Fibroblast of lung (primary cell): ENCODE results near the gene EPHB3. TPM values are rescaled to one million over a fixed set of nuclear protein-coding genes. Genes with fewer than 3 reads are reported as not detected.

Experiments
- DNase-seq, 2 donors: peaks; one replicate each; pipeline versions ENCODE4 v3.0.0 to v3.0.0-alpha.2; 2010; ENCODE audit warnings: low read depth in 2 of 2
- H2AFZ ChIP-seq: 2 replicates; pipeline ENCODE4 v1.5.1; 2012; ENCODE audit warnings: low read length, control low read depth, inconsistent platforms
- H3K27ac ChIP-seq: 2 replicates; pipeline ENCODE4 v1.5.1; 2011; ENCODE audit warnings: low read length, control low read depth; ENCODE audit not compliant: insufficient read depth
- H3K27me3 ChIP-seq: 2 replicates; pipeline ENCODE4 v1.5.1; 2011; ENCODE audit warnings: mild to moderate bottlenecking, low read length; ENCODE audit not compliant: control insufficient read depth, insufficient read depth
- H3K36me3 ChIP-seq: 2 replicates; pipeline ENCODE4 v1.5.1; 2011; ENCODE audit warnings: low read length; ENCODE audit not compliant: control insufficient read depth, insufficient read depth
- H3K4me1 ChIP-seq: 2 replicates; pipeline ENCODE4 v1.5.1; 2011; ENCODE audit warnings: low read length; ENCODE audit not compliant: control insufficient read depth, insufficient read depth; ENCODE audit errors: extremely low read depth
- H3K4me2 ChIP-seq: 2 replicates; pipeline ENCODE4 v1.5.1; 2011; ENCODE audit warnings: low read length, control low read depth; ENCODE audit not compliant: insufficient read depth; ENCODE audit errors: extremely low read depth
- H3K4me3 ChIP-seq, 4 experiments: fragments of 200-600 bp in 1 of 4; sonication (generic) in 1 of 4; replicated peaks in 1 of 4; 2 replicates each; pipeline ENCODE4 v1.5.1; 2011 to 2016; ENCODE audit warnings: low read length in 4 of 4, low read depth in 3 of 4, mild to moderate bottlenecking in 3 of 4, control low read depth in 2 of 4, inconsistent platforms in 1 of 4, mixed read lengths in 1 of 4; ENCODE audit not compliant: insufficient read depth in 1 of 4; ENCODE audit errors: control extremely low read depth in 1 of 4
- H3K79me2 ChIP-seq: 2 replicates; pipeline ENCODE4 v1.5.1; 2012; ENCODE audit warnings: mild to moderate bottlenecking, low read length, inconsistent platforms; ENCODE audit not compliant: control insufficient read depth, insufficient read depth
- H3K9ac ChIP-seq: 2 replicates; pipeline ENCODE4 v1.5.1; 2011; ENCODE audit warnings: mild to moderate bottlenecking, low read length, control low read depth; ENCODE audit not compliant: insufficient read depth
- H3K9me3 ChIP-seq: 2 replicates; pipeline ENCODE4 v1.5.1; 2012; ENCODE audit warnings: low read depth, low read length; ENCODE audit not compliant: control insufficient read depth, insufficient read depth
- H4K20me1 ChIP-seq: 2 replicates; pipeline ENCODE4 v1.5.1; 2011; ENCODE audit warnings: low read length; ENCODE audit not compliant: control insufficient read depth, insufficient read depth; ENCODE audit errors: extremely low read depth
- CTCF ChIP-seq, 2 donors: IDR thresholded peaks in 1 of 2; conservative IDR thresholded peaks in 1 of 2; 1 replicate in 1 of 2; 2 replicates in 1 of 2; pipeline ENCODE4 v1.5.1; 2011 to 2012; ENCODE audit warnings: low read length in 2 of 2, control low read depth in 1 of 2, inconsistent platforms in 1 of 2, low read depth in 1 of 2, mild to moderate bottlenecking in 1 of 2
- EZH2 ChIP-seq: IDR thresholded peaks from 2 replicates; pipeline ENCODE4 v1.5.1; 2012; ENCODE audit warnings: low read length, control low read depth, mild to moderate bottlenecking; ENCODE audit errors: missing control alignments
- polyA plus RNA-seq, 2 donors: library from polyadenylated mRNA; depleted of rRNA in 1 of 2; stranded (reverse) in 1 of 2; unstranded in 1 of 2; fragments of >200 nt; gene quantifications; 2 replicates each; pipeline ENCODE4 v1.2.1, GENCODE V29; 2011 to 2012; ENCODE audit warnings: missing spikeins in 1 of 2
- total RNA-seq: library from RNA; depleted of rRNA; stranded (reverse); fragments of >200 nt; gene quantifications from 2 replicates; pipeline ENCODE4 v1.2.1, GENCODE V29; 2014

EPHB3 gene
- total and polyA plus RNA-seq, 2 donors (not counting 1 experiment from before 2014, with no cell fraction given), result 1.6 to 7.6 TPM

- no peak overlapping the region for H3K4me2 ChIP-seq
- no peaks in the 10 kb centered on the region for H4K20me1 ChIP-seq
- no peaks in the 10 kb centered on the region for H3K79me2 ChIP-seq
- H3K9me3 ChIP-seq, result no peaks in the 10 kb centered on the region
- H3K4me1 ChIP-seq, result no peaks in the 10 kb centered on the region
- no peak for DNase-seq
- no peak overlapping the region for H3K27ac ChIP-seq
- H3K36me3 ChIP-seq, result no peaks in the 10 kb centered on the region
- no peak overlapping the region for H2AFZ ChIP-seq
- no peak overlapping the region for H3K4me3 ChIP-seq
- TF ChIP-seq CTCF (conservative IDR thresholded peaks at IDR 0.05 in 1 of 2, IDR thresholded peaks at IDR 0.05 in 1 of 2; ENCODE audit: low read depth in 1 of 2, low read length in 2 of 2) (no peak), EZH2 (no peak)
- no peak overlapping the region for H3K9ac ChIP-seq
- H3K27me3 ChIP-seq, result peaks cover 30% of the 10 kb centered on the region
Observed at GRCh38 chr3:184554461-184554860, 7.1 kb upstream of the EPHB3 start.

DNA sequence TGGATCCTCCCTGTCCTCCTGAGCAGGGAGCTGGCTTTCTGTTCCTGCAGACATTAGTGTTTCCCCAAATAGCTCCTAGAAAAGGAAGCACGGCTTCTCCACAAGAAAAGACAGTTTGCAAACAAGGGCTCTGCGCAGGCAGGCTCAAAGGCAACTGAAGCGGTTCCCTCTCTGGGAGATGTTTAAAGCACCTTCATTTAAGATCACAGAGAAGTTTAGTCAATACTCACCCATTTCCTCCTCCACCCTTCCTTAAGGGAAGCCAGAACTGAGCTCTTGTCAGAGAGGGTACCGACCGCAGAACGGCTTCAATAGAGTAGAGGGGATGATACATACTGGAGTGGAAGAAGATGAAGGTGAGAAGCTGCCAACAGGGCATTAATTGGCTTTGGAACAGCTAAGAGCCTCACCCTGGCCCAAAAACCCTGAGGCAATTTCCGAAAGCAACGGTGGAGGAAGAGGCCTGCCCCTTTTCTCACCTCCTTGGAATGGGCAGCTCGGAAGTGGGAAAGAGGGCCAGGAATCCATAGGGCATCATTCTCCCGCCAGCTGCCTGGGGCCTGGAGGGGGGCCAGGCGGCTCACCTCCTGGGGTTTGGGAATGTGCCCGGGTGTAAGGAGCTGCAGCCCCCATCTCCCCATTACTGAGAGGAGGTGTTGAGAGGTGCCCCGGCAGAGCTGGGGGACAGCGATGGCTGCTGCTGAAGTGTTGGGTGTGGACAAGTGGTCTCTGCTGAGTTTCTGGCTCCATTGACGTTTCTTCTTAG is 4.8 kb upstream of the EPHB3 start:
- DNase-seq, result no peak
- H3K79me2 ChIP-seq, result no peaks in the 10 kb centered on the region
- no peaks in the 10 kb centered on the region for H3K4me1 ChIP-seq
- H2AFZ ChIP-seq, result no peak overlapping the region
- no peaks in the 10 kb centered on the region for H3K36me3 ChIP-seq
- H3K4me2 ChIP-seq, result no peak overlapping the region
- no peak overlapping the region for H3K4me3 ChIP-seq
- H3K27me3 ChIP-seq, result peaks cover 23% of the 10 kb centered on the region
- no peaks in the 10 kb centered on the region for H4K20me1 ChIP-seq
- no peaks in the 10 kb centered on the region for H3K9me3 ChIP-seq
- H3K27ac ChIP-seq, result no peak overlapping the region
- no peak overlapping the region for H3K9ac ChIP-seq
- TF ChIP-seq EZH2 (no peak), CTCF (conservative IDR thresholded peaks at IDR 0.05 in 1 of 2, IDR thresholded peaks at IDR 0.05 in 1 of 2; ENCODE audit: low read depth in 1 of 2, low read length in 2 of 2) (no peak)

GRCh38 chr3:184557348-184557950 is 4.1 kb upstream of the EPHB3 start:
- H3K9me3 ChIP-seq, result no peaks in the 10 kb centered on the region
- H3K4me3 ChIP-seq, result no peak overlapping the region
- no peaks in the 10 kb centered on the region for H3K4me1 ChIP-seq
- no peaks in the 10 kb centered on the region for H3K36me3 ChIP-seq
- H3K9ac ChIP-seq, result no peak overlapping the region
- H3K79me2 ChIP-seq, result no peaks in the 10 kb centered on the region
- H3K27me3 ChIP-seq, result peaks cover 19% of the 10 kb centered on the region
- TF ChIP-seq CTCF (conservative IDR thresholded peaks at IDR 0.05 in 1 of 2, IDR thresholded peaks at IDR 0.05 in 1 of 2; ENCODE audit: low read depth in 1 of 2, low read length in 2 of 2) (no peak), EZH2 (no peak)
- no peak overlapping the region for H3K27ac ChIP-seq
- no peak overlapping the region for H3K4me2 ChIP-seq
- no peak overlapping the region for H2AFZ ChIP-seq
- DNase-seq, result no peak
- H4K20me1 ChIP-seq, result no peaks in the 10 kb centered on the region
